GM19351 (cell line): ENCODE measurements around the gene CCPG1.

Source experiments
- ATAC-seq: cut with Tn5 transposase; IDR thresholded peaks from one replicate; pipeline ENCODE4 v1.9.1; 2021; ENCODE audit warnings: mild to moderate bottlenecking, moderate library complexity; ENCODE audit not compliant: unreplicated experiment

The CCPG1 gene

DNA sequence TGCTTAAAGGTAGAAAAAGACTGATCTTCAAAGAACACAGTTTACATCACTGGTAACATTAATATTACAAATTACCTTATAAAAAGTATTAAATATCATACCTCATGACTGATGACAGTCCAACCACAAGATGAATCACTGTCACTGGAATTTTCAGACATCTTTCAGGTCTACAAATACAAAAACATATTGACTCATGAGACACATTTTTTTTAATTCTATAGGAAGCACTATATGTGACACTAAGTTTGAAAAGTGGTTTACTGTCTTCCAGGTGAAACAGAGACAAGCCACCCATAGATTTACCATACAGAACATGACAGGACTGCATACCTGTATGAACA, 18.9 kb downstream of the CCPG1 start:
- no peak for ATAC-seq

DNA sequence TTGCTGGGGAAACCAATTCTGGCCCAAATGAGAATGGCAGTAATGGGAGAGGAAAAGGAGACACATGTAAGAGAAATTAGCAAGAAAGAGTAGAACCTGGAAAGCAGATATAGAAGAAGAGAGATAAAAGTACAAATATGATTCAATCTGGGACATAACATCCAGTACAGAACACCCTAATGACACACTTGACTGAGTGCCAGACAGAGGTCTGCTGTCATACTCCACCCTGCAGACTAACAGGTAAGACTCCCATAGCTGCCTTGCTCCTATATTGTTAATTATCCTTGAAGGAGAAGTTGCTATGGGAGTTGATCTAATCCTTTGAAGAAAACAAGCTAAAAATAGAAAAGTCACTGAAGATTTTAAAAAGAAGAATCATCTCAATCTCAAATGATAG, 21.1 kb downstream of the CCPG1 start:
- ATAC-seq, result no peak

- no peak for ATAC-seq
Observed at GRCh38 chr15:55383687-55384086, 24.5 kb downstream of the CCPG1 start.

DNA sequence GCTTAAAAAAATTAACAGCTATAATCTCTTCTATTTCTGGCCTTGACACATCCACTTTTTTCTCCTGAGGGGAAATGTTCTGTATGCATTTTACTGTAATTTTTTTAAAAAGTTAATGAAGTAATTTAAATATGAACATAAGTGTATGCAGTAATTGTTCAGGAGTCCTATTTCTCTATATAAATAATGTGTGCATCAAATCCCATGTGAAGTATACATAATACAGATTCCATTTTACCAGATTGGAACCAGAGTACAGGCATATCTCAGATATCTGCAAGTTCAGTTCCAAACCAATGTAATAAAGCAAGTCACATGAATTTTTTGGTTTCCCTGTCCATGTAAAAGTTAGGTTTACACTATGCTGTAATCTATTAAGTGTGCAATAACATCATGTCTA, 26.6 kb downstream of the CCPG1 start:
- ATAC-seq, result no peak

DNA sequence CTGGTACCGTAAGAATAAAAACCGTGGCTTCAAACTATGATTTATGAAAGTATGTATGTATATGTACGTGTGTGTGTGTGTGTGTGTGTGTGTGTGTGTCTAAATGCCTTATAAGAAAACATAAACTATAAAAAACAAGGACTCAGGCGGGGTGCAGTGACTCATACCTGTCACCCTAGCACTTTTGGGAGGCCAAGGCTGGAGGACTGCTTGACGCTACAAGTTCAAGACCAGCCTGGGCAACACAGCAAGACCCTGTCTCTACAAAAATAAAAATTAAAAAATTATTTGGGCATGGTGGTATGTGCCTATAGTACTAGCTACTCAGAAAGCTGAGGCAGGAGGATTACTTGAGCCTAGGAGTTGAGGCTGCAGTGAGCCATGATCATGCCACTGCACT, 29.1 kb downstream of the CCPG1 start:
- no peak for ATAC-seq

- ATAC-seq, result peak; percentile 67
Observed at GRCh38 chr15:55372701-55373440, 35.3 kb downstream of the CCPG1 start.

- ATAC-seq, result no peak
Observed at GRCh38 chr15:55366981-55367380, 41.2 kb downstream of the CCPG1 start.

GRCh38 chr15:55362641-55363040, 45.5 kb downstream of the CCPG1 start:
- ATAC-seq, result no peak

DNA sequence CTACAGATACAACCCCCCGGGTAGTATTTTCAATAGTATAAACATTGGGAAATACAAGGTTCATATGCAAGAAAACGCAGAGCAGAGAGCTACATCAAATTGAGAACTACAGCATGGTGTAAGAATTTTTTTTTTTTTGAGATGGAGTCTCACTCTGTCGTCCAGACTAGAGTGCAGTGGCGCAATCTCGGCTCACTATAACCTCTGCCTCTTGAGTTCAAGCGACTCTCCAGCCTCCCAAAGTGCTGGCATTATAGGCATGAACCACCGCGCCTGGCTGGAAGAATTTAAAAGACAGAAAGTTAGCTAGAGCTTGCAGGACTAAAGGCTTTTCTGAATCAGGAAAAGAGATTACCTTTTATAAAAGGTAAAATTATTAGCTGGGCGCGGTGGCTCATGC, 47.1 kb downstream of the CCPG1 start:
- ATAC-seq, result no peak

DNA sequence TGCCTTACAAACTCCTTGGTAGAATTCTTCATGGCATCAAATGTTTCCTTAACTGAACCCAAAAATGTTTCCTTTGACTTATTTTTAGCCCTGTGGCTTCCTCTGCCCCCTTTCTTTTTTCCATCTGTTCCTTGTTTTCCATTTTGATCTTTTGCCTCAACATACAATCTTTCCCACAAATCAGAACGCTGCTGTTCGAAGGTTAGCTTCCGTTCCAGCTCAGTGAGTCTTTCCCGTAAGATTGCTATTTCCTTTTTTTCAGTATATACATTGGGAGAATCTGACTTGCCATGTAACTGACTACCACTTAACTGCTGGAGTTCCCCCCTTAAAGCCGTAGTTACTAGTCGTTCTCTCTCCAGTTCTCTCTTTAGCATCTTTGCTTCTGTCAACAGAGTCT, 47.9 kb downstream of the CCPG1 start:
- ATAC-seq, result no peak

DNA sequence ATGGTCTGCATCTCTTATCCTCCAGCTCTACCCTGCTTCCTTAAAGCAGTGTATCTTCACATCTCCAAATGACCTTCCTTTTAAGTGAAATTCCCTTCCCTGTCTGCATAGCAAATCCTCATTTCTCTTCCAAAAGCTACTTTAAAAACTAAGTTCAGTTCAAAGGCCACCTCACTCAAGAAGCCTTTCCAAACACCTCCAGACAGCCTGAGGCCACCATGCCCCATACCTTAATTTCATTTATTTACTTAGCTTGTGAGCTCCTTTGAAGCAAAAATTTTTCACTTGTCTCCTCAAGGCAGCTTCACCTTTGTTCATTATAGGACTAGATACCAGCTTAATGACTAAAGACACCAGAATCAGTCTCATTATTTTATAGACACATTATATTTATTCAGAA, 49.7 kb downstream of the CCPG1 start:
- ATAC-seq, result no peak

DNA sequence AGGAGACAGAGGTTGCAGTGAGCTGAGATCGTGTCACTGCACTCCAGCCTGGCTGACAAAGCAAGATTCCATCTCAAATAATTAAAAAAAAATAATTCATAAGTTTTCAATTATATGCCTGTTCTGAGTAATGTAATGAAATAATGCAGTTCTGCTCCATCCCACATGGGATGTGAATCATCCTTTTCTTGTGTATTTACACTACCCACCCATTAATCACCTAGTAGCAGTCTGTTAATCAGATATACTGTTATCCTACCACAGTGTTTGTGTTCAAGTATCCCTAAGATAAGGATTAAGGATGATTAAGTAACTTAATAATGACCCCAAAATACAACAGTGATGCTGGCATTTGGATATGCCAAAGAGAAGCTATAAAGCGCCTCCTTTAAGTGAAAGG, 50.4 kb downstream of the CCPG1 start:
- no peak for ATAC-seq

GRCh38 chr15:55356985-55357585, 51.1 kb downstream of the CCPG1 start:
- ATAC-seq, result no peak

DNA sequence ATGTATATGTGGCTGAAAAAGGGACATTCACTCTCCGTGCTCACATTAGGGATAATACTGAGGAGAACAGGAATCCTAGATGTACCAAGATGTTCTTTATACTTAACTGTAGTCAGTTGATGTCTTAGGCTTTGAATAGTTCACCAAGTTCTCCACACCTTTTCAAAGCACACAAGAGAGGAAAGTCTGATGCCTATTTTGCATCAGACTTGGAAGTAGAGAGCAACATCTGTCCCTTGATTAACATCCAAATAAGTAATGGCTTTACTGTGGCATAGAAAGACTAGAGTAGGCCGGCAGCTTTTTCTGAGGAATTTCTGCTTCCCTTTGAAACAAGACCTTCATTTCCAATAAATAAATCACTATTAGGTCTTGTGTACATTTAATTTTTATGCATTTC, 55.1 kb downstream of the CCPG1 start:
- ATAC-seq, result no peak

GRCh38 chr15:55349282-55349681, 58.9 kb downstream of the CCPG1 start:
- ATAC-seq, result no peak

GRCh38 chr15:55348281-55348778, 59.8 kb downstream of the CCPG1 start:
- ATAC-seq, result no peak

DNA sequence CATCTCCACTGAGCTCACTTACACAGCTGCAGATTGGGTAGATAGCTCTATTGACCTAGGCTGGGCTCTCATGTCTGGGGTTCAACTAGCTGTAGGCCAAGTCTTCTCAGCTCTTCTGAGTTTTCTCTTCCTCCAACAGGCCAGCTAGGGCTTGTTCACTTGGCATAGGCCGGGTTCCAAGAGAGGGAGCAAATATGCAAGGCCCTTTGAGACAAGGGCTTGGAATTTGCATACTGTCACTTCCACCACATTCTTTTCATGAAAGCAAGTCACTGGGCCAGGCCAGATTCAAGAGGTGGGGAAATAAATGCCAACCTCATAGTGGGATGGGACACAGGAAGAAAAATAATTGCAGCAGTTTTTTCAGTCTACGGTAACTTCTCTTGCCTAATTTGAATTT, 64.0 kb downstream of the CCPG1 start:
- no peak for ATAC-seq

GRCh38 chr15:55343168-55343567, 65.0 kb downstream of the CCPG1 start:
- no peak for ATAC-seq

- no peak for ATAC-seq
Observed at GRCh38 chr15:55337160-55337559, 71.0 kb downstream of the CCPG1 start.

DNA sequence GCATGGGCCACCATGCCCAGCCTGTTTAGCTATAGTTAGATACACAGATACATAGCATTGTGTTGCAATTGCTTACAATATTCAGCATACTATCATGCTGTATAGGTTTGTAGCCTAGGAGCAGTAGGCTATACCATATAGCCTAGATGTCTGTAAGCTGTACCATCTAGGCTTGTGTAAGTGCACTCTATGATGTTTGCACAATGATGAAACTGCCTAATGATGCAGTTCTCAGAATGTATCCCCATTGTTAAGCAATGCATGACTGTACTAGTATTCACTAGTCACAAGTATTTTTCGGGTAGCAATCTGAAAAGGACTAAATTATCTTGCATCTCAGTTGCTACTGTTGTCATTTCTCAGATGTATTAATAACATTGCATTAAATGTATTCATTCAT, 73.2 kb downstream of the CCPG1 start:
- no peak for ATAC-seq

GRCh38 chr15:55334371-55334770, 73.8 kb downstream of the CCPG1 start:
- ATAC-seq, result no peak

DNA sequence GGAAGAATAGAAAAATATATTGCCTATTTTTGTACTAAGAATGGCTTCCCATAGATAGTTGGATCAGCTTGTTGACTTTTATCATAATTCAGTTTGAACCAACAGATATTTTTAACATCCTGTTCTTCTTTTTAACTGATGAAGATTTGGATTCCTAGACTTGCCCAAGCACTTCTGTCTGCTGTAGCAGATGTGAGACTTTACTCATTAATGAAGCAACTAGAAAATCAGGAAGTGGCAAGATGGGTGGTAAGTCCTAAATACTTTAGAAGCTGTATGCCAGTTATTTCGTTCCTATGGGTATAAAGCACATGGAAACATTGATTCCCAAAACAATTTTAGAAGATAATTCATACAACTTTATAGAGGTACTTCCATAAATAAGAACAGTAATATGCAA, 80.8 kb downstream of the CCPG1 start:
- no peak for ATAC-seq

DNA sequence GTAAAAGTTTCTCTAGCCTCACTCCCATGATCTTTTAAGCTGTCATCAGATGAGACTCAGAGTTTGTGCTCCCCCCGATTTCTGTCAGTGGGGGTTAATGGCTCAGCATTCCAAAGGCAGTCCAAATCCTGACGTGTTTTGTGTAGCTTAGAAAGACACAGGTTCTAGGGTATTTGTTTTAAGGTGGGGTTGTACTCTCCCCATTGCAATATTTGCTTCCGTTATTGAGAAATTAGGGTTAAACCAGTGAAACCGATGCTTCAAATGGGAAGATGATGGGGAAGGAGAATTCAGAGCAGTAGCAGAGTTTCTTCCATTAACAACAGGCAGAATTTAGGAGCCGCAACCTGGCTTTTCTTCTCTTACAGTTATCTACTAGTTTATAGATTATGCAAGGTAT, 85.7 kb downstream of the CCPG1 start:
- ATAC-seq, result no peak
